Mucosa of gallbladder (tissue), 1 donor: ENCODE measurements around the gene APLNR. TPM values are rescaled to one million over a fixed set of nuclear protein-coding genes. Genes with fewer than 3 reads are reported as not detected.

Source experiments
- DNase-seq: peaks from one replicate; pipeline ENCODE4 v3.0.0-alpha.2; 2020; ENCODE audit warnings: low spot score
- total RNA-seq: library from RNA; stranded (reverse); gene quantifications from one replicate; pipeline ENCODE4 v1.2.1, GENCODE V29; 2021
- donor health status: DM: no; HTN: no; CAD: no.

The APLNR gene
- total RNA-seq, 1 donor from 2014 or later, result 4.0 TPM

GRCh38 chr11:57251491-57252104 lies 14.5 kb upstream of the APLNR start:
- DNase-seq, result no peak

GRCh38 chr11:57251037-57251436 lies 14.0 kb upstream of the APLNR start:
- DNase-seq, result no peak

- DNase-seq, result peak; percentile 66
Measured at GRCh38 chr11:57249384-57250319, 12.6 kb upstream of the APLNR start.

- DNase-seq, result peak; percentile 65
Measured at GRCh38 chr11:57248780-57249383, 11.8 kb upstream of the APLNR start.

GRCh38 chr11:57244911-57245310 lies 7.9 kb upstream of the APLNR start:
- no peak for DNase-seq

GRCh38 chr11:57241353-57241972 lies 4.4 kb upstream of the APLNR start:
- DNase-seq, result no peak

- no peak for DNase-seq
Measured at GRCh38 chr11:57240757-57241156, 3.7 kb upstream of the APLNR start.

- DNase-seq, result peak; percentile 58
Measured at GRCh38 chr11:57240007-57240406, 3.0 kb upstream of the APLNR start.

- no peak for DNase-seq
Measured at GRCh38 chr11:57239348-57239747, 2.3 kb upstream of the APLNR start.

GRCh38 chr11:57235761-57236703 lies 1.0 kb downstream of the APLNR start:
- DNase-seq, result no peak

- no peak for DNase-seq
Measured at GRCh38 chr11:57233702-57234101, 3.3 kb downstream of the APLNR start.

GRCh38 chr11:57231539-57232253 lies 5.4 kb downstream of the APLNR start:
- DNase-seq, result no peak

- DNase-seq, result no peak
Measured at GRCh38 chr11:57230791-57231538, 6.1 kb downstream of the APLNR start.

GRCh38 chr11:57230316-57230715 lies 6.7 kb downstream of the APLNR start:
- DNase-seq, result no peak

GRCh38 chr11:57228600-57228999 lies 8.4 kb downstream of the APLNR start:
- DNase-seq, result no peak

- DNase-seq, result no peak
Measured at GRCh38 chr11:57224537-57224936, 12.5 kb downstream of the APLNR start.

- DNase-seq, result no peak
Measured at GRCh38 chr11:57224128-57224527, 12.9 kb downstream of the APLNR start.

GRCh38 chr11:57223601-57224000 lies 13.4 kb downstream of the APLNR start:
- no peak for DNase-seq

GRCh38 chr11:57222239-57222638 lies 14.8 kb downstream of the APLNR start:
- no peak for DNase-seq
